ENCODE data around the gene NUP62CL. TPM values are rescaled to one million over a fixed set of nuclear protein-coding genes. Genes with fewer than 3 reads are reported as not detected.
A peak's percentile ranks its signal among the peaks of the same experiment; 100 is the strongest.

NUP62CL gene
- polyA plus RNA-seq, 1 experiment, result not detected

DNA sequence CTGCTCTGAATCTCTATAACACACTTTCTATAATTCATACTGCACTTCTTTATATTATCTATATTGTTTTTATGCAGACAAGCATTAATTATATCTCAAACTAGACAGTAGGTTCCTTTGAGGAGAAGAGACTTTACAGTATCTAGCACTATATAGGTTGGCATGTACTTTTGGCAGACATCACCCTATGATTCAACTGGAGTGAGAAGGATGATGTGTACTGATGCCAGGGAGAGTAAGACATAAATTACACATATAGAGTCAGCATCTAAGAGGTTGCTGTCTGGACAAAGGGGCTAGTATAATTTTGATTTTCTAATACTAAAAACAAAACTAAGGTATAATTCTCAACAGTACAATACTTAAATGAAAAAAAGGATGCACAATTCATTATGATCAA is 82.5 kb downstream of the NUP62CL start:
- TF ChIP-seq, protein P1, sequence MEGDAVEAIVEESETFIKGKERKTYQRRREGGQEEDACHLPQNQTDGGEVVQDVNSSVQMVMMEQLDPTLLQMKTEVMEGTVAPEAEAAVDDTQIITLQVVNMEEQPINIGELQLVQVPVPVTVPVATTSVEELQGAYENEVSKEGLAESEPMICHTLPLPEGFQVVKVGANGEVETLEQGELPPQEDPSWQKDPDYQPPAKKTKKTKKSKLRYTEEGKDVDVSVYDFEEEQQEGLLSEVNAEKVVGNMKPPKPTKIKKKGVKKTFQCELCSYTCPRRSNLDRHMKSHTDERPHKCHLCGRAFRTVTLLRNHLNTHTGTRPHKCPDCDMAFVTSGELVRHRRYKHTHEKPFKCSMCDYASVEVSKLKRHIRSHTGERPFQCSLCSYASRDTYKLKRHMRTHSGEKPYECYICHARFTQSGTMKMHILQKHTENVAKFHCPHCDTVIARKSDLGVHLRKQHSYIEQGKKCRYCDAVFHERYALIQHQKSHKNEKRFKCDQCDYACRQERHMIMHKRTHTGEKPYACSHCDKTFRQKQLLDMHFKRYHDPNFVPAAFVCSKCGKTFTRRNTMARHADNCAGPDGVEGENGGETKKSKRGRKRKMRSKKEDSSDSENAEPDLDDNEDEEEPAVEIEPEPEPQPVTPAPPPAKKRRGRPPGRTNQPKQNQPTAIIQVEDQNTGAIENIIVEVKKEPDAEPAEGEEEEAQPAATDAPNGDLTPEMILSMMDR (IDR thresholded peaks at IDR 0.05; ENCODE audit: insufficient read depth, low read depth, low read length), result no peak
- Histone ChIP-seq H3K36me3 (ENCODE audit: control insufficient read depth, insufficient read depth, low read length) (no peaks in the 10 kb centered on the region), H3K27me3 (ENCODE audit: control insufficient read depth, insufficient read depth, low read length) (no peaks in the 10 kb centered on the region), H3K4me3 (ENCODE audit: low read depth, low read length) (no peak overlapping the region)
- DNase-seq (ENCODE audit: low read depth), result no peak
- POLR2A ChIA-PET, result no interaction called here
- CTCF ChIA-PET, result no interaction called here

DNA sequence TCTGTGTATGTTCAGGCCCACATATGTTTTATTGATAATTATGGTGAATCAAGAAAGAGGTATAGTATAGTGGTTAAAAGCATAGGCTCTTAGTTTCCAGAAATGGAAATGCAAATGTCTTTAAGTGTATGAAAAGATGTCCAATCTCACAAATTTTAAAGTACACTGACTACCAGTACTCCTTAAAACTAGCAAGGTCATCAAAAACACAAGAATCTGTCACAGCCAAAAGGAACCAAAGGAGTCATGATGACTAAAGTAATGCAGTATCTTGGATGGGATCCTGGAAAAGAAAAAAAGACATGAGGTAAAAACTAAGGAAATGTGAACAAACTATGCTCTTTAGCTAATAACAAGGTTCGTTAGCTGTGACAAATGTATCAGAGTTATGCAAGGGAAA is 87.0 kb downstream of the NUP62CL start:
- no peak for DNase-seq (ENCODE audit: low read depth)
- Histone ChIP-seq H3K4me3 (ENCODE audit: low read depth, low read length) (no peak overlapping the region), H3K36me3 (ENCODE audit: control insufficient read depth, insufficient read depth, low read length) (0 out of 2 replicates have a peak, but pooled peaks cover 1% of the 10 kb centered on the region), H3K27me3 (ENCODE audit: control insufficient read depth, insufficient read depth, low read length) (no peaks in the 10 kb centered on the region)
- TF ChIP-seq, protein P1 (IDR thresholded peaks at IDR 0.05; ENCODE audit: insufficient read depth, low read depth, low read length), result no peak
- ChIA-PET CTCF (no interaction called here), POLR2A (no interaction called here)

DNA sequence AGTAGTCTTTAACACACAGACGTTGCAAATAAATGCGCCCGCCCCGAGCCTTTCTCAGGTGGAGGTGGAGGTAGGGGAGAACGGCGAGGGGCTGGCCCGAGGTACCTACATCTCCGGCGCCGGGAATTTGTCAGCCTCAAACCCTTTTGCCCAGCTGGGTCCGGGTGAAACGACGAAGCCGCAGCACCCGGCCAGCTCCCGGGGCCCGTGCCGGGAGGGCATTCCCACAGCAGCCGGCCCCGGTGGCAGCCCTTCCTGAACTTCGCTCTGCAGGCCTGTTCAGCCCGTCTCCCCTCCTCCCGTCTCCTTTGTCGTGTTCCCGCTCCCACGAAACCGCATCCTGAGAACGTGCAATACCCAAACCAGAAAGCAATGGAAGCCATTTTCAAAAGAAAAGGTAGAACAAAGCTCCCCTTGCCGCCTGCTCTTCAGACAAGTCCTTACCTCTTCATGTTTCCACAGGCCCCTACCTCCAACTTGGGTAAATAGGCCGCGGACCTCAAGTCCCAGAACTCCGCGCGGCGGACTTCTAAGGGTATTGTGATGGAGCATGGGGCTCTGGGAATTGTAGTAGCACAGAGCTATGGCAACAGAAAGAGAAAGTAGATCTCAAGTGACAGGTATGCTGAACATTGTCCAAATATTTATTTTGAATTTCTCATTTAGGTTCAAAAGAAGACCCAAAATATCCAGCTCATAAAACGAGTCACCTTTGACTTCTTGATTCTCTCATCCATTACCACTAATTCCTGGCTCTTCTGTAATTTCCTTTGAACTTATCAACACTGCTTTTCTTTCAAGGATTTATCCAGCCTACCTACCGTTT is 87.7 kb downstream of the NUP62CL start, which contains the start of gene RBM41:
Gene RBM41, minus strand, starts transcription at position 501 of the 826 bp plus-strand sequence. Its CDS starts 49 bp downstream, at position 452.
- CTCF ChIA-PET, result no interaction called here
- H3K36me3 ChIP-seq (ENCODE audit: control insufficient read depth, insufficient read depth, low read length), result 0 out of 2 replicates have a peak, but pooled peaks cover 1% of the 10 kb centered on the region
- DNase-seq (ENCODE audit: low read depth), result peak; percentile 25
- TF ChIP-seq, protein P1 (IDR thresholded peaks at IDR 0.05; ENCODE audit: insufficient read depth, low read depth, low read length), result no peak
- peak within 1 kb of the TSS; percentile 63 for H3K4me3 ChIP-seq (ENCODE audit: low read depth, low read length)
- POLR2A ChIA-PET, result no interaction called here
- H3K27me3 ChIP-seq (ENCODE audit: control insufficient read depth, insufficient read depth, low read length), result no peaks in the 10 kb centered on the region

DNA sequence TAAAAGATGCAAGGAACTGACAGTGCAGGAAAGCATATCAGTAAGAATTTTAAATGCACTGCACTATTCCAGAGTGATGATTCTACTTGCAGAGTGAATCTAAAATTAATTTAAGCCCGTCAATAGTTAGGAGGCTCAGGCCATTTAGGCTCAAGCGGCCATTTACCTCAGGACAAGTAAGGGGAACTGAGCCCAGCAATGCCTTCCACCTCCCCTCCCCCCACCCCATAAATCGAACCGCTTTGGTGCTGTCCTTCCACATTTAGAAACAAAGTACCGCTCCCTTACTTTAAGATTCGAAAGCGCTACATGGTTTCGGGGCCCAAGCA is 88.3 kb downstream of the NUP62CL start:
- ChIA-PET POLR2A (no interaction called here), CTCF (no interaction called here)
- TF ChIP-seq, protein P1 (IDR thresholded peaks at IDR 0.05; ENCODE audit: insufficient read depth, low read depth, low read length), result no peak
- H3K4me3 ChIP-seq (ENCODE audit: low read depth, low read length), result peak overlapping the region; percentile 63
- H3K36me3 ChIP-seq (ENCODE audit: control insufficient read depth, insufficient read depth, low read length), result 0 out of 2 replicates have a peak, but pooled peaks cover 1% of the 10 kb centered on the region
- no peak for DNase-seq (ENCODE audit: low read depth)
- no peaks in the 10 kb centered on the region for H3K27me3 ChIP-seq (ENCODE audit: control insufficient read depth, insufficient read depth, low read length)

DNA sequence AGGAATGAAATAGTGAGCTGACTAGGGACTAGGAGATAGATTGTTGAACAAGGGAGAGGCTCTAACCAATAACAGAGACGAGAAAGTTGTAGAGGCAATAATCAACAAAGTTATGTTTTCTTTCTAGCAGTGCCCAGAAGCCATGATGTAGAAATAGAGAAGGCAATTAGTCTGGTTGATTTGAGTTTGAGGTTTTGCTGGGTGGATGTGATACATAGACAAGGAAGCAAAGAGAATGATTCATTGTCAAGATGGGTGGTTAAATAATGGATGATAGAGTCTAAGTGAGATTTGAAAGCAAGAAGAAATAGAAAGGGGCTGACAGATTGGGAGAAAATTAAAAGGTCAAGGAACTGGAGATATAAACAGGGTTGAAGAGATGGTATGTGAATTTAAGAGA is 98.8 kb downstream of the NUP62CL start:
- H3K36me3 ChIP-seq (ENCODE audit: control insufficient read depth, insufficient read depth, low read length), result no peaks in the 10 kb centered on the region
- no peak overlapping the region for H3K4me3 ChIP-seq (ENCODE audit: low read depth, low read length)
- POLR2A ChIA-PET, result no interaction called here
- H3K27me3 ChIP-seq (ENCODE audit: control insufficient read depth, insufficient read depth, low read length), result no peaks in the 10 kb centered on the region
- no peak for DNase-seq (ENCODE audit: low read depth)
- TF ChIP-seq, protein P1 (IDR thresholded peaks at IDR 0.05; ENCODE audit: insufficient read depth, low read depth, low read length), result no peak
- CTCF ChIA-PET, result no interaction called here

All from BJ (cell line).